PC-9 (cell line): ENCODE results near the gene ZNF512. TPM values are rescaled to one million over a fixed set of nuclear protein-coding genes. Genes with fewer than 3 reads are reported as not detected.

Experiments
- BruUV-seq: library from RNA; stranded (reverse); fragments of 400-500 nt; replicated peaks from 2 replicates; lab custom pipeline; 2021; lab: Mats Ljungman, UMichigan
- CTCF ChIA-PET: fragments of 300-600 bp; sonication (Branson Sonifier 250); formaldehyde crosslinking; loops from one replicate; lab custom pipeline; 2022; ENCODE audit warnings: antibody characterized with exemption; lab: Charles Lee
- POLR2A ChIA-PET: fragments of 300-600 bp; sonication (Branson Sonifier 250); formaldehyde crosslinking; loops from one replicate; lab custom pipeline; 2022; ENCODE audit warnings: antibody characterized with exemption; ENCODE audit not compliant: unreplicated experiment; lab: Charles Lee
- DNase-seq, 2 experiments: peaks; one replicate each; pipeline versions ENCODE4 v3.0.0 to v3.0.0-alpha.2; 2015 to 2022; ENCODE audit warnings: mixed read lengths in 1 of 2
- H2AFZ ChIP-seq: fragments of 200-600 bp; sonication (generic); 2 replicates; pipeline ENCODE4 v1.8.1; 2017; ENCODE audit warnings: antibody characterized with exemption
- H3F3A ChIP-seq: fragments of 200-600 bp; sonication (generic); 2 replicates; pipeline ENCODE4 v1.8.1; 2017; ENCODE audit warnings: antibody characterized with exemption, mild to moderate bottlenecking, low read depth; ENCODE audit not compliant: insufficient read depth
- H3K27ac ChIP-seq: fragments of 200-600 bp; sonication (generic); 2 replicates; pipeline ENCODE4 v1.6.1; 2016; ENCODE audit warnings: mixed run types
- H3K27me3 ChIP-seq: fragments of 200-600 bp; sonication (generic); 2 replicates; pipeline ENCODE4 v1.6.1; 2016; ENCODE audit warnings: low read depth, mixed run types; ENCODE audit not compliant: insufficient read depth
- H3K36me3 ChIP-seq: fragments of 200-600 bp; sonication (generic); 2 replicates; pipeline ENCODE4 v1.6.1; 2016; ENCODE audit warnings: low read depth, mixed run types
- H3K4me1 ChIP-seq: fragments of 200-600 bp; sonication (generic); replicated peaks from 2 replicates; pipeline ENCODE4 v1.6.1; 2016; ENCODE audit warnings: mixed run types; ENCODE audit not compliant: insufficient read depth
- H3K4me2 ChIP-seq: fragments of 200-600 bp; sonication (generic); 2 replicates; pipeline ENCODE4 v1.6.1; 2017; ENCODE audit warnings: mixed run types
- H3K4me3 ChIP-seq: fragments of 200-600 bp; sonication (generic); 2 replicates; pipeline ENCODE4 v1.6.1; 2016; ENCODE audit warnings: mixed run types
- H3K79me2 ChIP-seq: fragments of 200-600 bp; sonication (generic); 2 replicates; pipeline ENCODE4 v1.6.1; 2017; ENCODE audit warnings: low read depth, mixed run types
- H3K9me2 ChIP-seq: fragments of 200-600 bp; sonication (generic); 2 replicates; pipeline ENCODE4 v1.8.1; 2017; ENCODE audit warnings: mild to moderate bottlenecking; ENCODE audit not compliant: insufficient read depth
- H3K9me3 ChIP-seq: fragments of 200-600 bp; sonication (generic); 2 replicates; pipeline ENCODE4 v1.8.1; 2016; ENCODE audit warnings: low read depth; ENCODE audit not compliant: insufficient read depth
- H4K20me1 ChIP-seq: fragments of 200-600 bp; sonication (generic); 2 replicates; pipeline ENCODE4 v1.8.1; 2017; ENCODE audit not compliant: insufficient read depth
- CTCF ChIP-seq: fragments of 200-600 bp; sonication (generic); conservative IDR thresholded peaks from 2 replicates; pipeline ENCODE4 v1.6.1; 2017; ENCODE audit warnings: mixed run types, antibody characterized with exemption, mild to moderate bottlenecking, moderate library complexity
- EZH2 ChIP-seq: fragments of 200-600 bp; sonication (generic); IDR thresholded peaks from 2 replicates; pipeline ENCODE4 v1.8.0; 2017; ENCODE audit warnings: antibody characterized with exemption, low read depth
- intact Hi-C: fragments of 100-400 bp; cut with micrococcal nuclease; formaldehyde crosslinking; loops from one replicate; pipeline ENCODE4 v1.10.0; 2022; ENCODE audit not compliant: unreplicated experiment
- total RNA-seq: library from RNA; stranded (reverse); gene quantifications from 2 replicates; pipeline ENCODE4 v1.2.3, GENCODE V29; 2021

The ZNF512 gene
- total RNA-seq, 1 experiment from 2014 or later = 40.6 TPM

- no peak overlapping the region for H2AFZ ChIP-seq
- CTCF ChIA-PET = no interaction called here
- H3K27me3 ChIP-seq = no peaks in the 10 kb centered on the region
- H3K27ac ChIP-seq = no peak overlapping the region
- DNase-seq = no peak
- H3K9me3 ChIP-seq = peaks cover 21% of the 10 kb centered on the region; the same call in 1 of the 2 replicates
- BruUV-seq = no TSS peak
- TF ChIP-seq CTCF = no peak
- H3K4me1 ChIP-seq = peaks cover 20% of the 10 kb centered on the region
- peaks cover 15% of the 10 kb centered on the region; the same call in 1 of the 2 replicates for H4K20me1 ChIP-seq
- H3K4me3 ChIP-seq = no peak overlapping the region
- H3F3A ChIP-seq = peaks cover 13% of the 10 kb centered on the region
- 0 out of 2 replicates have a peak, but pooled peaks cover 15% of the 10 kb centered on the region for H3K36me3 ChIP-seq
- H3K79me2 ChIP-seq = peaks cover 88% of the 10 kb centered on the region
- POLR2A ChIA-PET = no interaction called here
- no peak overlapping the region for H3K4me2 ChIP-seq
- no peaks in the 10 kb centered on the region for H3K9me2 ChIP-seq
- intact Hi-C loops = no loop called here
Observed at GRCh38 chr2:27587025-27587424, 4.2 kb downstream of the ZNF512 start.

- Histone ChIP-seq H2AFZ (no peak overlapping the region), H4K20me1 (peaks cover 15% of the 10 kb centered on the region; the same call in 1 of the 2 replicates), H3K4me2 (no peak overlapping the region), H3K4me3 (no peak overlapping the region), H3K27ac (no peak overlapping the region), H3K79me2 (peaks cover 98% of the 10 kb centered on the region), H3K4me1 (peaks cover 20% of the 10 kb centered on the region), H3K9me3 (peaks cover 21% of the 10 kb centered on the region; the same call in 1 of the 2 replicates), H3K36me3 (0 out of 2 replicates have a peak, but pooled peaks cover 15% of the 10 kb centered on the region), H3K27me3 (no peaks in the 10 kb centered on the region), H3K9me2 (no peaks in the 10 kb centered on the region), H3F3A (peaks cover 2% of the 10 kb centered on the region)
- DNase-seq = no peak
- ChIA-PET CTCF (no interaction called here), POLR2A (no interaction called here)
- TF ChIP-seq CTCF = no peak
- TF ChIP-seq EZH2 = no peak
- intact Hi-C loops = no loop called here
- no TSS peak for BruUV-seq
Observed at GRCh38 chr2:27588308-27588707, 5.5 kb downstream of the ZNF512 start.

GRCh38 chr2:27591745-27592144 lies 8.9 kb downstream of the ZNF512 start:
- Histone ChIP-seq H4K20me1 (peaks cover 6% of the 10 kb centered on the region; the same call in 1 of the 2 replicates), H3K27ac (no peak overlapping the region), H3K27me3 (no peaks in the 10 kb centered on the region), H2AFZ (no peak overlapping the region), H3K4me3 (no peak overlapping the region), H3K79me2 (peaks cover 95% of the 10 kb centered on the region), H3K4me2 (no peak overlapping the region), H3K9me3 (peaks cover 28% of the 10 kb centered on the region; the same call in 1 of the 2 replicates), H3F3A (peaks cover 5% of the 10 kb centered on the region; the same call in 1 of the 2 replicates), H3K36me3 (peaks cover 15% of the 10 kb centered on the region; the same call in 1 of the 2 replicates), H3K4me1 (no peaks in the 10 kb centered on the region), H3K9me2 (no peaks in the 10 kb centered on the region)
- TF ChIP-seq EZH2 (no peak), CTCF (no peak)
- BruUV-seq = no TSS peak
- intact Hi-C loops = no loop called here
- no peak for DNase-seq
- POLR2A ChIA-PET = no interaction called here
- CTCF ChIA-PET = no interaction called here
